HEK293 (cell line): Measurements from ENCODE around the gene FAM110D.

Experiments
- EGR2 ChIP-seq: fragments of 450-650 bp; formaldehyde crosslinking; IDR thresholded peaks from 2 replicates; pipeline ENCODE4 v1.5.1; 2016; ENCODE audit warnings: low read depth, missing biosample characterization, missing genetic modification characterization
- KLF9 ChIP-seq: fragments of 450-650 bp; formaldehyde crosslinking; IDR thresholded peaks from 2 replicates; pipeline ENCODE4 v1.5.1; 2016; ENCODE audit warnings: missing biosample characterization, missing genetic modification characterization, low read depth
- OVOL3 ChIP-seq: fragments of 450-650 bp; formaldehyde crosslinking; IDR thresholded peaks from 2 replicates; pipeline ENCODE4 v1.5.1; 2016; ENCODE audit warnings: missing biosample characterization, missing genetic modification characterization
- ZFP37 ChIP-seq: fragments of 450-650 bp; formaldehyde crosslinking; IDR thresholded peaks from 2 replicates; pipeline ENCODE4 v1.5.1; 2016; ENCODE audit warnings: missing biosample characterization, missing genetic modification characterization
- ZNF16 ChIP-seq: fragments of 450-650 bp; formaldehyde crosslinking; IDR thresholded peaks from 2 replicates; pipeline ENCODE4 v1.5.1; 2016; ENCODE audit warnings: low read depth, missing biosample characterization, missing genetic modification characterization
- ZNF174 ChIP-seq: fragments of 450-650 bp; formaldehyde crosslinking; IDR thresholded peaks from 2 replicates; pipeline ENCODE4 v1.5.0; 2017; ENCODE audit warnings: missing biosample characterization, mild to moderate bottlenecking, missing genetic modification characterization
- ZNF248 ChIP-seq: fragments of 450-650 bp; formaldehyde crosslinking; IDR thresholded peaks from 2 replicates; pipeline ENCODE4 v1.5.1; 2017; ENCODE audit warnings: missing biosample characterization, missing genetic modification characterization
- ZNF274 ChIP-seq, 2 experiments: fragments of 200-500 bp in 1 of 2; fragments of 450-650 bp in 1 of 2; sonication (Bioruptor generic) in 1 of 2; formaldehyde crosslinking in 1 of 2; IDR thresholded peaks; 2 replicates each; pipeline versions ENCODE4 v1.5.1 to v1.6.1; 2014 to 2016; ENCODE audit warnings: borderline replicate concordance in 1 of 2, inconsistent platforms in 1 of 2, low read length in 1 of 2, missing biosample characterization in 1 of 2, missing genetic modification characterization in 1 of 2
- ZNF302 ChIP-seq: fragments of 450-650 bp; formaldehyde crosslinking; IDR thresholded peaks from 2 replicates; pipeline ENCODE4 v1.5.1; 2016; ENCODE audit warnings: missing biosample characterization, missing genetic modification characterization, low read depth
- ZNF350 ChIP-seq: fragments of 450-650 bp; formaldehyde crosslinking; IDR thresholded peaks from 2 replicates; pipeline ENCODE4 v1.5.0; 2017; ENCODE audit warnings: missing biosample characterization, mild to moderate bottlenecking, missing genetic modification characterization
- ZXDB ChIP-seq: fragments of 450-650 bp; formaldehyde crosslinking; IDR thresholded peaks from 2 replicates; pipeline ENCODE4 v1.5.1; 2016; ENCODE audit warnings: missing biosample characterization, missing genetic modification characterization
- TF ChIP-seq, protein P1 (sequence below): fragments of 450-650 bp; formaldehyde crosslinking; IDR thresholded peaks from 2 replicates; pipeline ENCODE4 v1.5.1; 2016; ENCODE audit warnings: missing biosample characterization, missing genetic modification characterization
- TF ChIP-seq, protein P2 (sequence below): fragments of 450-650 bp; formaldehyde crosslinking; IDR thresholded peaks from 2 replicates; pipeline ENCODE4 v1.5.0; 2017; ENCODE audit warnings: missing biosample characterization, missing genetic modification characterization, borderline replicate concordance
- TF ChIP-seq, protein P3 (sequence below): fragments of 450-650 bp; formaldehyde crosslinking; IDR thresholded peaks from 2 replicates; pipeline ENCODE4 v1.5.1; 2016; ENCODE audit warnings: missing biosample characterization, missing genetic modification characterization
- TF ChIP-seq, protein P4 (sequence below): fragments of 450-650 bp; formaldehyde crosslinking; IDR thresholded peaks from 2 replicates; pipeline ENCODE4 v1.5.1; 2016; ENCODE audit warnings: missing biosample characterization, missing genetic modification characterization, borderline replicate concordance
- TF ChIP-seq, protein P5 (sequence below): fragments of 450-650 bp; formaldehyde crosslinking; IDR thresholded peaks from 2 replicates; pipeline ENCODE4; 2016; ENCODE audit warnings: missing biosample characterization, missing genetic modification characterization
- TF ChIP-seq, protein P6 (sequence below): fragments of 450-650 bp; formaldehyde crosslinking; IDR thresholded peaks from 2 replicates; pipeline ENCODE4 v1.5.1; 2016; ENCODE audit warnings: missing biosample characterization, missing genetic modification characterization
- TF ChIP-seq, protein P7 (sequence below): fragments of 450-650 bp; formaldehyde crosslinking; IDR thresholded peaks from 2 replicates; pipeline ENCODE4 v1.5.1; 2016; ENCODE audit warnings: missing biosample characterization, missing genetic modification characterization

The FAM110D gene

DNA sequence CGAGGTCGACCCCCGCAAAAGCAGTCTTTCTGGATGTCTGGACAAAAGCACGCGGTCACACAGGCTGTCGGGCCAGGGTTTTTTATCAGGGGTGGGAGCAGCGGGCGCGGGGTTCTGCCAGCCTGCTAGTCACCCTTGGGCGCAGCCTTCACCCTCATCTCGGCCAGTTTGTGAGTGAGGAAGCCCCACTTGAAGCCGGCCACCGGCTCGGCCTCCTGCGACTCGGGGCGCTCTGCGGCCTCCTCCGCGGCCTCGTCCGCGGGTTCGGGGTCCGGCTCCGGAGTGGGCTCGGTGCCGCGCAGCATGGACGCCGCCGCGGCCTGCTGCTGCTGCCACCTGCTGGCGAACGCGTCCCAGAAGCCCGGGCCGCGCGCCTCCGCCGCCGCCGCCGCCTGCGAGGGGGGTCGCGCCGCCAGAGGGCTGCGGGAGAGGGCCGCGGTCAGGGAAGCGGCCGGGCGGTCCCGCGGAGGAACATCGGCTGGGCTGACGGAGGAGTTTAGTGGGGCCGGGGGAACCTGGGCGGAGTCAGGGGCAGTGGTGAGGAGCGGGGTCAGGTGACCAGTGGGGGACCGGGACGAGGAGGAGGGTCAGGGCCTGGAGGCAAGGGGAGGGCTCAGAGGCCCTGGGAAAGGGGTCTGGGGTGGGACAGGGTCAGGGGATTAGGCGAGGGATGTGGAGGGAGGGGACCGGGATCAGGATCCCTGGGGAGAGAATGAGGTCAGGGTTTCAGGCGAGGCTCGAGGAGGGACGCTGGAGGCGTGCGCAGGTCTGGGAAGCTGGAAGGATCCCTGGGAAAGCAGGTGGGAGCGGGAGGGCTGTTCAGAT, 5.4 kb downstream of the FAM110D start (continued):
- TF ChIP-seq, protein P1, sequence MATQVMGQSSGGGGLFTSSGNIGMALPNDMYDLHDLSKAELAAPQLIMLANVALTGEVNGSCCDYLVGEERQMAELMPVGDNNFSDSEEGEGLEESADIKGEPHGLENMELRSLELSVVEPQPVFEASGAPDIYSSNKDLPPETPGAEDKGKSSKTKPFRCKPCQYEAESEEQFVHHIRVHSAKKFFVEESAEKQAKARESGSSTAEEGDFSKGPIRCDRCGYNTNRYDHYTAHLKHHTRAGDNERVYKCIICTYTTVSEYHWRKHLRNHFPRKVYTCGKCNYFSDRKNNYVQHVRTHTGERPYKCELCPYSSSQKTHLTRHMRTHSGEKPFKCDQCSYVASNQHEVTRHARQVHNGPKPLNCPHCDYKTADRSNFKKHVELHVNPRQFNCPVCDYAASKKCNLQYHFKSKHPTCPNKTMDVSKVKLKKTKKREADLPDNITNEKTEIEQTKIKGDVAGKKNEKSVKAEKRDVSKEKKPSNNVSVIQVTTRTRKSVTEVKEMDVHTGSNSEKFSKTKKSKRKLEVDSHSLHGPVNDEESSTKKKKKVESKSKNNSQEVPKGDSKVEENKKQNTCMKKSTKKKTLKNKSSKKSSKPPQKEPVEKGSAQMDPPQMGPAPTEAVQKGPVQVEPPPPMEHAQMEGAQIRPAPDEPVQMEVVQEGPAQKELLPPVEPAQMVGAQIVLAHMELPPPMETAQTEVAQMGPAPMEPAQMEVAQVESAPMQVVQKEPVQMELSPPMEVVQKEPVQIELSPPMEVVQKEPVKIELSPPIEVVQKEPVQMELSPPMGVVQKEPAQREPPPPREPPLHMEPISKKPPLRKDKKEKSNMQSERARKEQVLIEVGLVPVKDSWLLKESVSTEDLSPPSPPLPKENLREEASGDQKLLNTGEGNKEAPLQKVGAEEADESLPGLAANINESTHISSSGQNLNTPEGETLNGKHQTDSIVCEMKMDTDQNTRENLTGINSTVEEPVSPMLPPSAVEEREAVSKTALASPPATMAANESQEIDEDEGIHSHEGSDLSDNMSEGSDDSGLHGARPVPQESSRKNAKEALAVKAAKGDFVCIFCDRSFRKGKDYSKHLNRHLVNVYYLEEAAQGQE (tag by site-specific recombination), result no peak
- TF ChIP-seq, protein P2, sequence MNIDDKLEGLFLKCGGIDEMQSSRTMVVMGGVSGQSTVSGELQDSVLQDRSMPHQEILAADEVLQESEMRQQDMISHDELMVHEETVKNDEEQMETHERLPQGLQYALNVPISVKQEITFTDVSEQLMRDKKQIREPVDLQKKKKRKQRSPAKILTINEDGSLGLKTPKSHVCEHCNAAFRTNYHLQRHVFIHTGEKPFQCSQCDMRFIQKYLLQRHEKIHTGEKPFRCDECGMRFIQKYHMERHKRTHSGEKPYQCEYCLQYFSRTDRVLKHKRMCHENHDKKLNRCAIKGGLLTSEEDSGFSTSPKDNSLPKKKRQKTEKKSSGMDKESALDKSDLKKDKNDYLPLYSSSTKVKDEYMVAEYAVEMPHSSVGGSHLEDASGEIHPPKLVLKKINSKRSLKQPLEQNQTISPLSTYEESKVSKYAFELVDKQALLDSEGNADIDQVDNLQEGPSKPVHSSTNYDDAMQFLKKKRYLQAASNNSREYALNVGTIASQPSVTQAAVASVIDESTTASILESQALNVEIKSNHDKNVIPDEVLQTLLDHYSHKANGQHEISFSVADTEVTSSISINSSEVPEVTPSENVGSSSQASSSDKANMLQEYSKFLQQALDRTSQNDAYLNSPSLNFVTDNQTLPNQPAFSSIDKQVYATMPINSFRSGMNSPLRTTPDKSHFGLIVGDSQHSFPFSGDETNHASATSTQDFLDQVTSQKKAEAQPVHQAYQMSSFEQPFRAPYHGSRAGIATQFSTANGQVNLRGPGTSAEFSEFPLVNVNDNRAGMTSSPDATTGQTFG, result no peak
- no peak for TF ChIP-seq EGR2 (tag by site-specific recombination)
- TF ChIP-seq ZFP37 (tag by site-specific recombination), result no peak
- TF ChIP-seq, protein P3, sequence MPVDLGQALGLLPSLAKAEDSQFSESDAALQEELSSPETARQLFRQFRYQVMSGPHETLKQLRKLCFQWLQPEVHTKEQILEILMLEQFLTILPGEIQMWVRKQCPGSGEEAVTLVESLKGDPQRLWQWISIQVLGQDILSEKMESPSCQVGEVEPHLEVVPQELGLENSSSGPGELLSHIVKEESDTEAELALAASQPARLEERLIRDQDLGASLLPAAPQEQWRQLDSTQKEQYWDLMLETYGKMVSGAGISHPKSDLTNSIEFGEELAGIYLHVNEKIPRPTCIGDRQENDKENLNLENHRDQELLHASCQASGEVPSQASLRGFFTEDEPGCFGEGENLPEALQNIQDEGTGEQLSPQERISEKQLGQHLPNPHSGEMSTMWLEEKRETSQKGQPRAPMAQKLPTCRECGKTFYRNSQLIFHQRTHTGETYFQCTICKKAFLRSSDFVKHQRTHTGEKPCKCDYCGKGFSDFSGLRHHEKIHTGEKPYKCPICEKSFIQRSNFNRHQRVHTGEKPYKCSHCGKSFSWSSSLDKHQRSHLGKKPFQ (tag by site-specific recombination), result peak; percentile 43; the same call in 1 of the 2 replicates
- TF ChIP-seq ZNF248 (tag by site-specific recombination), result no peak
- TF ChIP-seq, protein P4, sequence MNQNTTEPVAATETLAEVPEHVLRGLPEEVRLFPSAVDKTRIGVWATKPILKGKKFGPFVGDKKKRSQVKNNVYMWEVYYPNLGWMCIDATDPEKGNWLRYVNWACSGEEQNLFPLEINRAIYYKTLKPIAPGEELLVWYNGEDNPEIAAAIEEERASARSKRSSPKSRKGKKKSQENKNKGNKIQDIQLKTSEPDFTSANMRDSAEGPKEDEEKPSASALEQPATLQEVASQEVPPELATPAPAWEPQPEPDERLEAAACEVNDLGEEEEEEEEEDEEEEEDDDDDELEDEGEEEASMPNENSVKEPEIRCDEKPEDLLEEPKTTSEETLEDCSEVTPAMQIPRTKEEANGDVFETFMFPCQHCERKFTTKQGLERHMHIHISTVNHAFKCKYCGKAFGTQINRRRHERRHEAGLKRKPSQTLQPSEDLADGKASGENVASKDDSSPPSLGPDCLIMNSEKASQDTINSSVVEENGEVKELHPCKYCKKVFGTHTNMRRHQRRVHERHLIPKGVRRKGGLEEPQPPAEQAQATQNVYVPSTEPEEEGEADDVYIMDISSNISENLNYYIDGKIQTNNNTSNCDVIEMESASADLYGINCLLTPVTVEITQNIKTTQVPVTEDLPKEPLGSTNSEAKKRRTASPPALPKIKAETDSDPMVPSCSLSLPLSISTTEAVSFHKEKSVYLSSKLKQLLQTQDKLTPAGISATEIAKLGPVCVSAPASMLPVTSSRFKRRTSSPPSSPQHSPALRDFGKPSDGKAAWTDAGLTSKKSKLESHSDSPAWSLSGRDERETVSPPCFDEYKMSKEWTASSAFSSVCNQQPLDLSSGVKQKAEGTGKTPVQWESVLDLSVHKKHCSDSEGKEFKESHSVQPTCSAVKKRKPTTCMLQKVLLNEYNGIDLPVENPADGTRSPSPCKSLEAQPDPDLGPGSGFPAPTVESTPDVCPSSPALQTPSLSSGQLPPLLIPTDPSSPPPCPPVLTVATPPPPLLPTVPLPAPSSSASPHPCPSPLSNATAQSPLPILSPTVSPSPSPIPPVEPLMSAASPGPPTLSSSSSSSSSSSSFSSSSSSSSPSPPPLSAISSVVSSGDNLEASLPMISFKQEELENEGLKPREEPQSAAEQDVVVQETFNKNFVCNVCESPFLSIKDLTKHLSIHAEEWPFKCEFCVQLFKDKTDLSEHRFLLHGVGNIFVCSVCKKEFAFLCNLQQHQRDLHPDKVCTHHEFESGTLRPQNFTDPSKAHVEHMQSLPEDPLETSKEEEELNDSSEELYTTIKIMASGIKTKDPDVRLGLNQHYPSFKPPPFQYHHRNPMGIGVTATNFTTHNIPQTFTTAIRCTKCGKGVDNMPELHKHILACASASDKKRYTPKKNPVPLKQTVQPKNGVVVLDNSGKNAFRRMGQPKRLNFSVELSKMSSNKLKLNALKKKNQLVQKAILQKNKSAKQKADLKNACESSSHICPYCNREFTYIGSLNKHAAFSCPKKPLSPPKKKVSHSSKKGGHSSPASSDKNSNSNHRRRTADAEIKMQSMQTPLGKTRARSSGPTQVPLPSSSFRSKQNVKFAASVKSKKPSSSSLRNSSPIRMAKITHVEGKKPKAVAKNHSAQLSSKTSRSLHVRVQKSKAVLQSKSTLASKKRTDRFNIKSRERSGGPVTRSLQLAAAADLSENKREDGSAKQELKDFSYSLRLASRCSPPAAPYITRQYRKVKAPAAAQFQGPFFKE (tag by site-specific recombination), result no peak
- TF ChIP-seq ZNF350, result no peak
- TF ChIP-seq, protein P5, sequence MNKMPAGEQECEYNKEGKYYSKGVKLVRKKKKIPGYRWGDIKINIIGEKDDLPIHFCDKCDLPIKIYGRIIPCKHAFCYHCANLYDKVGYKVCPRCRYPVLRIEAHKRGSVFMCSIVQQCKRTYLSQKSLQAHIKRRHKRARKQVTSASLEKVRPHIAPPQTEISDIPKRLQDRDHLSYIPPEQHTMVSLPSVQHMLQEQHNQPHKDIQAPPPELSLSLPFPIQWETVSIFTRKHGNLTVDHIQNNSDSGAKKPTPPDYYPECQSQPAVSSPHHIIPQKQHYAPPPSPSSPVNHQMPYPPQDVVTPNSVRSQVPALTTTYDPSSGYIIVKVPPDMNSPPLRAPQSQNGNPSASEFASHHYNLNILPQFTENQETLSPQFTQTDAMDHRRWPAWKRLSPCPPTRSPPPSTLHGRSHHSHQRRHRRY (tag by site-specific recombination), result no peak
- TF ChIP-seq ZNF274 (IDR thresholded peaks at IDR 0.05; ENCODE audit: low read length), result no peak
- no peak for TF ChIP-seq ZNF274 (tag by site-specific recombination; IDR thresholded peaks at IDR 0.05; ENCODE audit: borderline replicate concordance)
- no peak for TF ChIP-seq ZNF302
- no peak for TF ChIP-seq KLF9 (tag by site-specific recombination)
- TF ChIP-seq, protein P6, sequence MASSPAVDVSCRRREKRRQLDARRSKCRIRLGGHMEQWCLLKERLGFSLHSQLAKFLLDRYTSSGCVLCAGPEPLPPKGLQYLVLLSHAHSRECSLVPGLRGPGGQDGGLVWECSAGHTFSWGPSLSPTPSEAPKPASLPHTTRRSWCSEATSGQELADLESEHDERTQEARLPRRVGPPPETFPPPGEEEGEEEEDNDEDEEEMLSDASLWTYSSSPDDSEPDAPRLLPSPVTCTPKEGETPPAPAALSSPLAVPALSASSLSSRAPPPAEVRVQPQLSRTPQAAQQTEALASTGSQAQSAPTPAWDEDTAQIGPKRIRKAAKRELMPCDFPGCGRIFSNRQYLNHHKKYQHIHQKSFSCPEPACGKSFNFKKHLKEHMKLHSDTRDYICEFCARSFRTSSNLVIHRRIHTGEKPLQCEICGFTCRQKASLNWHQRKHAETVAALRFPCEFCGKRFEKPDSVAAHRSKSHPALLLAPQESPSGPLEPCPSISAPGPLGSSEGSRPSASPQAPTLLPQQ, result no peak
- no peak for TF ChIP-seq ZNF174 (tag by site-specific recombination)
- TF ChIP-seq ZXDB (tag by site-specific recombination), result peak; percentile 33; the same call in 1 of the 2 replicates
- TF ChIP-seq ZNF16 (tag by site-specific recombination), result no peak
- no peak; the same call in 1 of the 2 replicates for TF ChIP-seq OVOL3 (tag by site-specific recombination)
- TF ChIP-seq, protein P7, sequence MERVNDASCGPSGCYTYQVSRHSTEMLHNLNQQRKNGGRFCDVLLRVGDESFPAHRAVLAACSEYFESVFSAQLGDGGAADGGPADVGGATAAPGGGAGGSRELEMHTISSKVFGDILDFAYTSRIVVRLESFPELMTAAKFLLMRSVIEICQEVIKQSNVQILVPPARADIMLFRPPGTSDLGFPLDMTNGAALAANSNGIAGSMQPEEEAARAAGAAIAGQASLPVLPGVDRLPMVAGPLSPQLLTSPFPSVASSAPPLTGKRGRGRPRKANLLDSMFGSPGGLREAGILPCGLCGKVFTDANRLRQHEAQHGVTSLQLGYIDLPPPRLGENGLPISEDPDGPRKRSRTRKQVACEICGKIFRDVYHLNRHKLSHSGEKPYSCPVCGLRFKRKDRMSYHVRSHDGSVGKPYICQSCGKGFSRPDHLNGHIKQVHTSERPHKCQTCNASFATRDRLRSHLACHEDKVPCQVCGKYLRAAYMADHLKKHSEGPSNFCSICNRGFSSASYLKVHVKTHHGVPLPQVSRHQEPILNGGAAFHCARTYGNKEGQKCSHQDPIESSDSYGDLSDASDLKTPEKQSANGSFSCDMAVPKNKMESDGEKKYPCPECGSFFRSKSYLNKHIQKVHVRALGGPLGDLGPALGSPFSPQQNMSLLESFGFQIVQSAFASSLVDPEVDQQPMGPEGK (tag by site-specific recombination), result peak; percentile 82
